Measurements from ENCODE around the gene PARVA.

The PARVA gene

DNA sequence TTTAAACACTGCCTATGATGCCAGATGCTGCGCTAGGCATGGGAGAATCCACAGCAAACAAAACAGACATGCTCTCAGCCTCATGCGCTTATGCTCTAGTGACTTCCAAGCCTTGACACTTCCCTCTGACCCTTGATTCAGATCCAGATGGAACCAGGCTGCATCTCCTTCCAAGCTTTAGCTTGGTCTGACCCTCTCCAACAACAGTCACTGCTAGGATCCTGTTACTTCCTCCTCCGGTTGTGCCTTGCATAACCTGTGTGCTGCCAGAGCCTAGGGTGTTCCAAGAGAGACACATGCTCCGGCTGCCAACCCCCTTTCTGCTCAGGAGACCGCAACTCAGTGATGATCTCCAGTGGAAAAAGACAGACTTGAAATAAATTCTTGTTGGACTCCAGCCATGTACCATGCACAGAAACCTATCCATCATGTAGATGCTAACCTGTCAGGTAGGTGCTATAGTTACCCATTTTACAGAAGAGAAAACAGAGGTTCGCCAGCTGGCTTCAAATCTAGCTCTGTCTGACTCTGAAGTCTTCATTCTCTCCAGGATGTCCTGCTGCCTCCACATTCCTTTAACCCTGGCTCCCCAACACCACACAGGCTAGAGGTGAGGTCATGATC, 160.5 kb downstream of the PARVA start:
- no peak for DNase-seq

DNA sequence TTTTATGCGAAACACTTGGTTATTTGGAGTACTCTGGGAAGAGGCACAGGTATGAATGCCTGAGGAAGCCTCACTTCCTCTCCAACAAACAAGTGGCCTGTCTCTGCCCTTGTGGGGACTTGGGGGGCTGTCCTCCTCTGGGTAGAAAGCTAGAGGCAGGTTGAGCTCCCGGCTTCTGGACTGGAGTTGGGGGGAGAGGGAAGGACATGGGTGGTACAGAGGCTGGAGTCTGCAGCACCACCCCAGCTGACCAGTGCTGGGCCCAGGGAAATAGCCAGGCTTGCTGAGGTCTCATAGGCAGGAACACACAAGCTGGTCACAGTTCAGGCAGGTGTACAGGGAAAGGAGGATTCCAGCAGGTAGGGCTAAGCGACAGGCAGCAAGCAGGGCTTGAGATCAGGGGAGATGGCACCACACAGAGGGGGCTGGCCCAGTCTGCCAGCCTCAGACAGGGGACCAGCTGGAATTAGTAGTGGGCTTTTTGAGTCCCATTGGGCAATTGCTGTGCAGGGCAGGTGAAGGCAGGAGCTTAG, 161.6 kb downstream of the PARVA start:
- DNase-seq, result no peak

DNA sequence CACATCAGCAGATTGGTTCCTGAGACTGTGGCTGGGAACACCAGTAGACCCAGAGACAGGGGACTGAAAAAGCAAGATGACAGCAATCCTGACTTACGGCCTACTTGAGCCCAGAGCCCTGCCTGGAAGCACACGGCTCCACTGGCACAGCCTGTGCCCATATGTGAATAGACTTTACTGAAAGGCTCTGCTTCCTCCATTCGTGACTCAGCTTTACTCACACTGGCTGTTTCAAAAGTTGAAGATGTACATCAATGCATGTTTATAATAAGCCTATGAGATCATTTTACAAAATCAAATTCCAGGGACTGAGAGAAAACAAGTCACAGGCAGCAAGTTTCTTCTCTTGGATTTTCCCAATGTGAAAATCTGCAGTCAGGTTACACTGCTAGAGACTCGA, 162.2 kb downstream of the PARVA start:
- DNase-seq, result no peak

DNA sequence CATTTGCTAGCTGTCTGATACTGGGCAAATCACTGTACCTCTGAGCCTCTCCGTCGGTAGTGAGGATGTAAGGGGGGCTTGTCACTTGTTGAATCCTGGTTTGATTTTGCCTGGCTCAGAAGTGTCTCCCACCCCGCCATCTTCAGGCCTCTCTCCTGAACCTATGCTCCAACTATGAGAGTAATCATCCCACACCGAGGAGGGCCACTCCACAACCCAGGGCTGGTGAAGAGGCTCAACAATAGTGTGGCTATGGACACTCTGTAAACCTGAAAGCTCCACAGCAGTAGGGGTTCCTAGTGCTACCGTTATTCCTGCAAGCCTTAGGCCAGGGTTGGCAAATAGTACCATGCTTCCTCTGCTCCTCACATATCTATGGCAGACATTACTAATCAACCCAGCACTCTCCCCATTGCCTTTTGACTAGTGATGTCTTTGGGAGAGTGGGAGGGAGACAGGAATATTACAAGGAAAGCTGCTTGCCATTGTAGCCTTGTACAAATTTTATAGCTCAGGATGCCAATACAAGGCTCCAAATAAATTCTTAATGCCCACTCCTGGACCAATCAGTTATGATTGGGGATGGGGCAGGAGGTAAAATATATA, 162.8 kb downstream of the PARVA start:
- no peak for DNase-seq

DNA sequence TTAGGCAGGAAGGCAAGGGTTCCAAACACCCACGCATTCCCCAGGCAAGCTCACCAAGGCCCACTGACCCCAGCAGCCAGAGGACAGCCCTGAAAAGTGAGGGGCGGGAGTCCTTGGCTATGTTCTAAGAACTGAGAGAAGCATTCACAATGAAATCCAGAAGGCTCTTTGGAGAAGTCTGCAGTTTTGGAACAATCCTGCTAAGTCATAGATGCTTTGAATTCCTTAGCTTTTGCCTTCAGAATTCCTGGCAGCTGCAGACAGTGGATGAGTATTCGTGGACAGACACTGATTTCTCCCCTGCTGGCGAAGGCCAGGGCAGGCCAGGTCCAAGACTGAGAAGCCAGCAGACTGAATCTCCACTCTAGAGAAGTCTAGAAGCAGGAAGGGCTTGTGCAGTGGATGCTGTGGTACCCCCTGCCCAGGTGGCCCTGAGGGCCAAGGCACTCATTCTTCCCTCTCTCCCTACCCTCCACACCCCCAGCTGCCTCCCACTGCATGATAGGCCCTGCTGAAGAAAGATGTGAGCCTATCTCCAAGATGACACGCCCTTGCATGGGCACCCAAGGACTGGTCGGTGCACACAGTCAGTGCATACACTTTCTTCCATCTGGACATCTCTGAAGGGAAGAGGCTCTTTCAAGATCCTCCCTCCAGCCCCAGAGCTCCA, 163.7 kb downstream of the PARVA start:
- no peak for DNase-seq

DNA sequence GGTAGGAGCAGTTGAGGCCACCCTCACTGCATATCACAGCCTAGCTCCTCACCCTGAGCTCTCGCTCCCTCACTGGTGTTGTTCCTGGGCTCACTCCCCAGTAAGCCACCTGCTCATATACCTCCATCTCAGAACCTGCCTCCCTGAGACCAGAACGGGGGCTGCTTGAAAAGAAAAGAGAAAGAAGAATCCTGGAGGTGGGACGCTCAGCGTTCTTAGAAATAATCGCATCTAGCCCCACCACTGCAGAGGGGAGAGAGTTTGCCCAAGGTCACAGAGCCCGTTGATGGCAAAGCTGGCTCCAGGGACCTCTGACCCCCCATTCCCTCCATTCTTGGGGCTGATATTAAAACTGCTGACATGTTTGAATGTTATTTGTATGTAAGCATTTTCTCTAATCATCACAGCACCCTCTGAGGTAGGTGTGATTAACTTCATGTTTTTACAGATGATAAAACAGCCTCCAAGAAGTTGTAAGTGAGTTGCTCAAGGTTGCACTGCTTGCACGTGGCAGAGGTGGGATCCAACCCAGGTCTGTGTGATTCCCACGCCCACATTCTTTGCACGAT, 164.3 kb downstream of the PARVA start:
- no peak for DNase-seq

DNA sequence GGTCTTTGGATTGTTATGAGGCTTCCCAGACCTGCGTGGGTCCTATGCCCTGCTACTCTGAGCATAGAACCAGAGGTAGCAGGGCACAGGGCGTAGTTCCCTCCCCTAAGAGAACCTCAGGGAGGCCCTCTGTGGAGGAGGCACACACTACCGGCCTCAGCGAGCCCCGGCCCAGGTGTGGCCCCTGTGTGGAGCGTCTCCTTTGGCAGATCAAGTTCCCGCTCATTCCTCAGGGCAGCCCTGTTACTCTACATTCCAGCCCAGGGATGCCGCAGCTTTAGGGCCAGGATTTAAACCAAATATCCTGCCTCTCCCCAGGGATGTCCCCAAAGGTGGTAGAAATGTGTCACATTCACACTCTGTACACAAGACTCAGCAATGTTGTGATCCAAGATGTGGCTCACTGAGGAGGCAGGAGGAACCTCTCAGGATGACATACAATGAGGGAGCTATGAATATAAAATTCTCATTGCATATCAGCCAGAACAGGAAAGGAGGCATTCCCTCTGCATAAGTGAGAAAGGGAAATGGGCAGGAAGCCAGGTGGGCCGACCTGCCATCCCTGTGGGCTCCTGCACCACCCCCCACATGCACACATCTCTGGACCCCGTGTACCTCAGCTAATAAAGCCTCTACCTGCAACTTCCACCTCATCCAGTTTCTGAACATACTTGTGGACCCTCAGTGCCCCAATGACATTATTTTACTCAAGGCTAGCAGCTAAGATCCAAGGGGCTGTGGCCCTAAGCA, 165.0 kb downstream of the PARVA start:
- no peak for DNase-seq

DNA sequence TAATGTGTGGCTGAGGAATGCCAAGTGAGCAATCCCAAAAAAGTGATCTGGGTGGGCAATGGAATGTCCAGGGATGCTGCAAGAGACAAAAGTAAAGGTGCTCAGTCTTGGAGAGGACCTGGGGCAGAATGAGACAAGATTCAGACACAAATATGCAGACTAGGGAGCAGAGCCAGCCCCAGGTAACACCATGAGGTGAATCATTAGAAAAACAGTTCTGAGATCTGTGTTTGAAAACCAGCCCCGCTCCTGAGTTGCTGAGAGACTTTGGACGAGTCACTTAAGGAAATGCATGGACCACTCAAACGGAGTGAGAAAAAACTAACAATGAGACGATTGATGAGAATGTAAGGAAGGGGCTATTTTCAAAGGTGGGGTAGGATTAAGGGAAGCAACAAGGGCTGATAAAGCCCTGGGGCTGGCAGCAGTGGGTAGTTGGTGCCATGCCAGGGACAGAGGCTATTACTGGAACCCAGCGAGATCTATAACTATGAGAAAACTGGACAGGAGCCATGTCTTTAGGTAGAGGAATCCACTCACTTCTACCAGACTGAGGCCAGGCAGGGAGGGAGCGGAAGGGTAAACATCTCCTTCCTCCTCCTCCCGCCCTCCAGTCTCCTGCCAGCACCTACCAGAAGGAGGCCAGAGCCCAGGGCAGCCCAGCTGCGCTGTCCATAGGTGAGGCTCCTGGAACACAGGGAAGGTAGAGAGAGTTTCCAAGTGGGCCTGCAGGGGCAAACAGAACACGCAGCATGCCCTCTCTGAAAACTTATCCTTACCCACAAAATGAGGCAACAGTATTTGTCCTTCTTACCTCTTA, 166.4 kb downstream of the PARVA start:
- no peak for DNase-seq

DNA sequence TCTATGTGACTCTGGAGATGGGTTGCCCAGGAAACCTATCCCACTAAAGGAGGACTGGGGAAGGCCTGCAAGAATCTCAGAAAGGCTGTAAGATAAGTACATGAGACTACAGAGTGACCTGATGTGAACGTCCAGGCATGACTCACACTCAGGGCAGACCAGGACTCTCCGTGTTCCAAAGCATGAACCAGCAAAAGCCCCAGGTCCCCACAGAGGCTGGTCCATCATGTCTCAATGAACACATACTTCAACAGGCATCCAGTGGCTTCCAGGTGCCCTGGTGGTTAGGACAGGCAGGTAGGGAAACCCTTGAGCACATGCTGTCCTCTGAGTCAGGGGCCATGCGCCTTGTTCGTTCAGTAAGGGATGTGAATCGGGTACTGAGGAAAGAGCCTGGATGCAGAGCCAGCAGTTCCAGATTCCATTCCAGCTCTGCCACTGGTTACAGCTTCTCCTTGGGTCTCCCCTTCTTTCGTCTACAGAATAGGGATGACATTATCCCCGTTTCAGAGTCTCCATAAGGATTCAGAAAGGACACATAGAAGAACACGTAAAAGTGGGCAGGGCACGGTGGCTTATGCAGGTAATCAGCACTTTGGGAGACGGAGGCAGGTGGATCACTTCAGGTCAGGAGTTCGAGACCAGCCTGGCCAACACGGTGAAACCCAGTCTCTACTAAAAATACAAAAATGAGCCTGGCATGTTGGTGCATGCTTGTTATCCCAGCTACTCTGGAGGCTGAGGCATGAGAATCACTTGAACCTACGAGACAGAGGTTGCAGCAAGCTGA, 167.8 kb downstream of the PARVA start:
- DNase-seq, result no peak

DNA sequence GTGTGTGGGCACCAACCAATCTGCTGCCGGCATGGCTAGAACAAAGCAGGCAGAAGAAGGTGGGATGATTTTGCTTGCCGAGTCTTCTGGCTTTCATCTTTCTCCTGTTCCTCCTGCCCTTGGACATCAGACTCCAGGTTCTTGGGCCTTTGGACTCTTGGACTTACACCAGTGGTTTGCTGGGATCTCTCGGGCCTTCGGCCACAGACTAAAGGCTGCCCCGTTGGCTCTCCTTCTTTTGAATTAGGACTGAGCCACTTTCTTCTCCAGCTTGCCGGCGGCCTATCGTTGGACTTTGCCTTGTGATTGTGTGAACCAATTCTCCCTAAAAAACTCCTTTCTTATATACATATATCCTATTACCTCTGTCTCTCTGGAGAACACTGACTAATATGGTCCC, 168.8 kb downstream of the PARVA start:
- no peak for DNase-seq

DNA sequence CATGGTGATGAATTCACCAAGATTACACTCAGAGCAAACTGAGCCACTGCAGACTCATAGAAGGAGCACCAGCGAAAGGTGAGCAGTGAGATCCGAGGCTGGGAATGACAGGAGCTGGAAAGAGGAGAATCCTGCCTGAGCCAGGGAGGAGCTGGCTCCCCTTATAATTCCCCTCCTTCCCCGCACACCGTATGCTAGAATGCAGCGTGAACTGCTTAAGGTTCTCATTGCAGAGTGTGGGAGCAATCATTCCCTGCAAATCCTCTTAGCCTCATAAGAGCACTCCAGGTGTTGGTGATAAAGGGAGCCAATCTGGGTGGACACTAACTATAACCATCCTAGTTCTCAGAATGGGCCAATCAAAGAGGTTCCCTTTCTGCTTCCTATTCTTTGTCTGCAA, 169.3 kb downstream of the PARVA start:
- DNase-seq, result no peak

DNA sequence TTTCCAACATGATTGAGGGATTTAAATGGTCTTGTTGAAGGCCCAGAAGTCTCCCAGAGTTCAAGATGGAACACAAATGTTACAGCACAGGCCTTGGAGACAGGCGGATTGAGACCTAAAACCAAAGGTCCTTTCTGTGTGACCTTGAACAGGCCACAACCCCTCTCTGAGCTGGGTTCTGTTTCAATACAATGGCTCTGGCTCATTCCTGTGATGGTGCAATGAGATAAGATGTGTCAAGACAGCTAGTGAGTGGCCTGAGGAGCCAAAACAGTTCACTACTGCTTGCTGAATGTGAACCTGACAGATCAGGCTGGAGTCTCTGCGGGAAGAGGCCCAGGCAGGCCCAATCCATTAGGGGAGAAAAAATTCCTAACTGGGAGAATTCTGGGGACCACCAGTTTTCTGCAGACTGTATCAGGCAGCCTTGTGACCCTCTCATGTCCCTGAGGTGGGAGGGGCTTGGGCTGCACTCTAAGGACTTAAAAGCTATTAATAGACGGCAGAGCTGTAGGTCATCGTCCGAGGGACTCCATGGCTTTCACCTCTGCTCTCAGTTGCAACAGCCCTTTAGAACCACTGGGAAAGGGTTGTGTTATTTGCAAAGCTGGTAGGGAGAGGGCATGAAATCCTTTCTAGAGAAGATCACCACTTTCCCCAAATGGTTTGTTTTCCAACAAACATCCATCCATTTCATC, 170.7 kb downstream of the PARVA start:
- DNase-seq, result no peak

DNA sequence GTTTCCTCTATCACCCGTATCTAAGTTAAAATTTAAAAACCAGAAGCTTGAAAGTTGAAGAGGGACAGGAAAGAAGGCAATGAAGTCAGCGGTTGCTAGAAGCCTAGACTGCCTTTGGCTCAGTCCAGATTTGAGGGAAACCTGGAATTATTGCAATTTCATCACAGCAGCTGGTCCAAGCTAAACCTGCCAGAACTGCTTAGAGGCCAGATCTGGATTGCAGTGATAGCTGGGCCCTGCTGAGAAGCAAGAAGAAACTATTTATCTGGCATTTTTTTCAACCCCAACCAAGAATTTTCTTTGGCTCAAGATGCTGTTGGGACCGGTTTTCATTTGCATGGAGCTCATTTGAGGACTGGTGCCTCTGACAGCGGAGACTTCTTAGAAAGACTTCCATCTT, 175.3 kb downstream of the PARVA start:
- no peak for DNase-seq

DNA sequence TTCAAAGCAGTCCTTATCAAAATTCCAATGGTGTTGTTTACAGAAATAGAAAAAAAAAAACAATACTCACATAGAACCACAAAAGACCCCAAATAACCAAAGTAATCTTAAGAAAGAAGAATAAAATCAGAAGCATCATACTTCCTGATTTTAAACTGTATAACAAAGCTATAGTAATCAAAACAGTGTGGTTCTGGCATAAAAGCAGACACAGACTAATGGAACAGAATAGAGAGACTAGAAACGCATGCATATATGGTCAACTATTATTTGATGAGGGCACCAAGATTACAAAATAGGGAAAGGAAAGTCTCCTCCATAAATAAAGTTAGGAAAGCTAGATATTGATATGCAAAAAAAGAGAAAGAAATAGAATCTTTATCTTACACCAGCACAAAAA, 176.8 kb downstream of the PARVA start:
- DNase-seq, result no peak

DNA sequence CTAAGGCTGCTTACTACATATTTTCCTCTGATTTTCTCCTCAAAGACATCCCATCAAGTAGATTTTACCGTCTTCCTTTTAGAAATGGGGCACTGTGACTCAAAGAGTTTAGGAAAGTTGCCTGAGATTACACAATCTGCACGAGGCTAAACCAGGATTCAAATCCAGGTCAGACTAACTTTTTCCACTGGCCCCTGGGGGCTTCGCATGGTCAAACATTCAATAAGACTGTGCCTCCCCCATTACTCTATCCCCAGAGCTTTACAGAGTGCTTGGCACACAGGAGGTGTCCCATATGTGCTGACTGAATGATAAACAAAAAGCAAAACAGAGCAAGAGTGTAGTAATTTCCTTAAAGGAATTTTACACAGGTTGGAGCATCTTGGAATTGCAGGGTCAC, 178.8 kb downstream of the PARVA start:
- DNase-seq, result no peak

DNA sequence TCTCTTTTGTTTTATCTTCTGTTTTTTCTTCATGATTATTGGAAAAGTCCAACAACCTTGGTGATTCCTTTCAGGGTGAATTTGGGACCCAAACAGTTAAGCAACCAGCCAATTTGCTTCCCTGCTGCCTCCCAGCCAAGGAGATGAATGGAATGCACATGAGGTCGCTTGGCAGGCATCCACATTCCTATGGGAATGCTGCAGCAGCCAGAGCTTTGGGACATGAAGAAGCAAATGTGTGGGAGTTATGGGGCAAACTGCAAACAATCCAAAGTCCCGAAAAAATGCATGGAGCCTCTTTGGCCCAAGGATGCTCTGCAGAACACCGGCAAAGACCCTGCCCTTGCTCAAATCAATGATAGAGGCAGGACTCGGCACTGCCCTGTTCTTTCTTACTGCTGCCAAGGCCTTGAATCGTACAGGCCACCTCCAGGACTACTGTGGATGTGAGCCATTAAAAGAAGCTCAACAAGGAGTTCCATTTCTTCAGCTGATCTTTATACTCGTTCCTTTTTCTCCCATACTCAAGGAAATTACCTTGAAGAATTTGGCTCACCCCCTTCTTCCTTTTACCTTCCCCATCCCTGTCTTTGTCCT, 179.5 kb downstream of the PARVA start:
- DNase-seq, result no peak

DNA sequence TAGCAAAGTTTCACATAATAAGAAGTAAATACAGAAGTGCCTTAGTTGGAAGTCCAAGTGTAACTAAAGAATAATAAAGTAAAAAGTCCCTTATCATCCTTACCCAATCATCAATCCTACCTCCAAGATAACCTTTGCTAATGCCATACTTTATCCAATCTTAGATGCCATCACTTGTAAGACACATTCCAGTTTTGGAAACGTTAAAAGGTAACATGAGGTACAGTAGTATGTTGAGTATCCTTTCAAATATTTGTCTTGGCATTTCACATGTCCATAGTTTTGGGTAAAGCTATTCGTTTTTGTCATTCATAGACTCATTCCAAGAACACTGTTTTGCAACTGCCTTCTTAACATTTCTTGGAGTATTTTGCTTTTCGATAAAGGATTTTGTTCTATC, 181.6 kb downstream of the PARVA start:
- no peak for DNase-seq

DNA sequence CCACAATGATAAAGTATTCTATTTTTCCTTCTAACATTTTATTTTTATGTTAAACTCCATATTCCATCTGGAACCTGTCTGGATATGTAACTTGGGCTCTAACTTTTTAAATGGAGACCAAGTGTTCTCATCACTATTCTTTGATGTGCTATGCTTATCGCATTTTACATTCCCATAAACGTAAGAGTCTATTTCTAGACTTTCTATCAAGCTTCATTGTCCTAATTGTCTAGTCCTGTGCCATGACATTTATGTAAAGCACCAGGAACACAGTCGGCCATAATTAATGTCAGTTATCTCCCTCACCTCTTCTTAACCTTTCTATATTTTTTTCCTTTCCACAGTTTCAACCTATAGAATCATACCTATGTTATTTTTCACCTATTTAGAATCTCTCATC, 183.0 kb downstream of the PARVA start:
- no peak for DNase-seq

DNA sequence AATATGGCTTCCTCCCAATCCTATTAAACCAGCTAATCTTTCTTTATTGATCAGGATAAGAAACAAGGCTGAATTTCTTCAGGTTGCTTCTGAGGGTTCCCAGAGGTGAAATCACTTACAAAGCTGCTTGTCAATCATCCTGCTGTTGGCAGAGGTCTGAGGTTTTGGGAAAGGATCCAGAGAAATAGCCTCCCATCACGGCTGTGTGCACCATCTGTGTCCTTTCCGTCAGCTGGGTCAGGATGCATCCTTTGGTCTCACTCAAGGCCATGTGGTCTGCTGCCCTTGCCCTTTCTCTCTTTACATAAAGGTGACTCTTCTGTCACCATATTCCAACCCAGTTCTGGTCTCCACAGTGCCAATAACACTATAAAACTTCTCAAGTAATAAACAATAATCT, 183.5 kb downstream of the PARVA start:
- DNase-seq, result no peak

DNA sequence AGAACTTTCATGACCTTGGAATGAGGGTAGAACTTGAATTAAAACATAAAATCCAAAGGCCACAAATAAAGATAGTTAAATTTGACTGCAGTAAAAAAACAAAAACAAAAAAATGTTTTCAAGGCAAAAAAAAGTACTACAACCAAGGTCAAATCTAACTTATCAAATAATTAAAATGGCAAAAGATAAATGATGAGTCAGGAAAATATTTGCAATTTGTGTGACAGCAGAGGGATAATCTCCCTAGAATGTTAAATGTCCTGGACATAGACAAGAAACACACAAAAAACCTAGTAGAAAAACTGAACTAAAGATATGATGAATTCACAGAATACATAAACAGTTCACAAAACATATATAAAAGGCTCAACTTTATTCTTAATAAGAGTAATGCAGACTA, 186.6 kb downstream of the PARVA start:
- no peak for DNase-seq

Measured in inflammatory macrophage (primary cell).